Choroid plexus epithelial cell (primary cell): Measurements from ENCODE around the gene JPH3.

Experiments
- DNase-seq: peaks from one replicate; pipeline ENCODE4 v3.0.0-alpha.2; 2010; ENCODE audit warnings: low read depth
- H3K4me3 ChIP-seq: 2 replicates; pipeline ENCODE4 v1.5.1; 2011; ENCODE audit warnings: low read depth, mild to moderate bottlenecking, control low read depth, low read length, moderate library complexity
- CTCF ChIP-seq: conservative IDR thresholded peaks from 2 replicates; pipeline ENCODE4 v1.5.1; 2011; ENCODE audit warnings: low read depth, mild to moderate bottlenecking, control low read depth, inconsistent platforms, low read length, moderate library complexity

JPH3 gene

GRCh38 chr16:87729266-87729954, 127.1 kb downstream of the JPH3 start:
- H3K4me3 ChIP-seq: no peak overlapping the region
- TF ChIP-seq CTCF: no peak
- no peak for DNase-seq

GRCh38 chr16:87731607-87732006, 129.3 kb downstream of the JPH3 start:
- TF ChIP-seq CTCF: no peak
- DNase-seq: no peak
- H3K4me3 ChIP-seq: no peak overlapping the region

- H3K4me3 ChIP-seq: no peak overlapping the region
- no peak for TF ChIP-seq CTCF
- DNase-seq: no peak
These were observed 130.9 kb downstream of the JPH3 start for GRCh38 chr16:87733190-87733589.

GRCh38 chr16:87734644-87735043, 132.3 kb downstream of the JPH3 start:
- H3K4me3 ChIP-seq: no peak overlapping the region
- TF ChIP-seq CTCF: no peak
- DNase-seq: no peak

- TF ChIP-seq CTCF: no peak
- DNase-seq: no peak
These were observed 133.1 kb downstream of the JPH3 start for GRCh38 chr16:87735270-87736007.

GRCh38 chr16:87736008-87736382, 133.7 kb downstream of the JPH3 start:
- no peak for TF ChIP-seq CTCF
- no peak overlapping the region for H3K4me3 ChIP-seq
- no peak for DNase-seq

More at GRCh38 chr16:87735270-87736007, 133.1 kb downstream of the JPH3 start:
- no peak overlapping the region for H3K4me3 ChIP-seq

GRCh38 chr16:87739801-87740200, 137.5 kb downstream of the JPH3 start:
- no peak for DNase-seq
- no peak for TF ChIP-seq CTCF

More at GRCh38 chr16:87739801-87740200, 137.5 kb downstream of the JPH3 start:
- no peak overlapping the region for H3K4me3 ChIP-seq
